Stimulated activated CD4-positive, alpha-beta T cell treated with anti-CD3 and anti-CD28 coated beads, Interleukin-2, amount 100 ng/mL, for 24 hours (primary cell): ENCODE measurements around the gene SRF.

Experiments
- DNase-seq, 2 donors: peaks; one replicate each; pipeline ENCODE4 v3.0.0-alpha.2; 2020

The SRF gene

DNA sequence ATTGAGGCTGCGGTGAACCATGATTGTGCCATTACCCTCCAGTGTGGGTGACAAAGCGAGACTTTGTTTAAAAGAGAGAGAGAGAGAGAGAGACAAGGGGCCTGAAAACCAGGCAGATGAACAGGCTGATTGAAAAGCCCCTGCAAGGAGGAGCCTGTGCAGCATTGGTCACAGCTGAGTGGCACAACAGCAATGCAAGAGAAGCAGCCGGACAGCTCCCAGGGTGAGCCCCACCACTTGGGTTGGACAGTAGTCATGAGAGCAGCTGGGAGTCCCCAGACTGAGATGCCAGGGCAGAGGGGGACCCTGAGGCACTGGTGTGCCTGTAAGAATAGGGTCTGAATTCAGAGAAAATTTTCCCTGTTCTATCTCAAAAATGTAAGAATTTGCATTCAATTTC is 48.0 kb downstream of the SRF start:
- no peak for DNase-seq

DNA sequence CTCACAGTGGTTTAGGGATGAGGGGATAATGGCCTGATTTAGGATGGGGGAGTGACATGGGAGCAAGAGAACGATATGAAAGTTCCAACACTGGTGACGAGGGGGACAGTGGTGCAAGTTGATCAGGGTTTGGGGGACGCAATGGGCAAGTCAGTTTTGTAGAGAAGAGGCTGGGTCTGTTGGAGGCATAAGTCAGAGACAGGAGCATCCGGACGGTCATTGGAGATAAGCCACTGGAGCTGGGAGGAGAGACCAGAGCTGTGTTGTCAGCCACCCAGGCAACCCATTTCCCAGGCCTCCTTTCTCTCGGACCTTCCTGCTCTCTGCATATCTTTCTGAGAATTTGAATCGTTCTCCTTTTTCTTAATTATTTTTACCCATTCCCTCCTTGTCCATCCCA is 48.7 kb downstream of the SRF start:
- no peak for DNase-seq

DNA sequence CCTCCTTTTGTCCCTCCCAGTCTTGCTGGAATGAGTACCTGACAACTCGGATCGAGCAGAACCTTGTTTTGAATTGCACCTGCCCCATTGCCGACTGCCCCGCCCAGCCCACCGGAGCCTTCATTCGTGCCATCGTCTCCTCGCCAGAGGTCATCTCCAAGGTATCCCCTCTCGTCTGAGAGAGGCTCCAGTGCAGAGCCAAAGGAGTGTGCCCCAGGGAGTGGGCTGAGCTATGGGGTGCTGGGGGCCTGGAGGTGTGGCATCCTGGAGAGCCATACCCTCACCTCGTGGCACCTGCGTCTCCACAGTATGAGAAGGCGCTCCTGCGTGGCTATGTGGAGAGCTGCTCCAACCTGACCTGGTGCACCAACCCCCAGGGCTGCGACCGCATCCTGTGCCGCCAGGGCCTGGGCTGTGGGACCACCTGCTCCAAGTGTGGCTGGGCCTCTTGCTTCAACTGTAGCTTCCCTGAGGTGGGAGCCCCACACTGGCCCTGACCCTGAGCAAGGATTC is 49.4 kb downstream of the SRF start:
- no peak for DNase-seq

DNA sequence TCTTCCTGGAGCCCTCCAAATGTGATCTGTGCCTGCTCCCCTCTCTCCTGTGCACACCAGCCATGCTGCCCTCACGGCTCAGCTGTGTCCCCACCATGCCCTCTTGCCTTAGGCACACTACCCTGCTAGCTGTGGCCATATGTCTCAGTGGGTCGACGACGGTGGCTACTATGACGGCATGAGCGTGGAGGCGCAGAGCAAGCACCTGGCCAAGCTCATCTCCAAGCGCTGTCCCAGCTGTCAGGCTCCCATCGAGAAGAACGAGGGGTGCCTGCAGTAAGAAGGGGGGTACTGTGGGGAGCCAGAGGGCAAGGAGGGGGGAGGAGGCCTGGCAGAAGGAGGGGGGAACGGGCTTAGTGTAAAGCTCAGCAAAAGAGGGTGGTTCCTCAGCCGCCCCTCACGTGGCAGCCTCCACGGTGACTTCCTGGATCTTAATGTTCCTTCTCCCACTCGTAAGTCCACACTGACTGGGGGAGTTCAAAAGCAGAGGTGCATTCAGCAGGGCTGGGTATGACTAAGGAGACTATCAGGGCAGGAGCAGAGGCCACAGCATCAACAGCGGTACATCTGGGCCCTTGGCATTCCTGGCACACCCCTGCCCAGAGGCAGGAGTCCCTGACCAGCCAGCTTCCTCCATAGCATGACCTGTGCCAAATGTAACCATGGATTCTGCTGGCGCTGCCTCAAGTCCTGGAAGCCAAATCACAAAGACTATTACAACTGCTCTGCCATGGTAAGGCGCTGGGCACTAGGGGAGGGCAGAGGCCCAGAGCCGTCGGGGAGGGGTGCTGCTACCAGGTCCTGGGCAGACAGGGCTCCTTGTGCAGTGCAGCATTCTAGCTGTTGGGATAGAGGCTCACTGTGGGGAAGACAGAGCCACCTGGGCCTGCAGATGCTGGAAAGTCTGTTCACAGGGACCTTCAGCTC is 50.2 kb downstream of the SRF start:
- DNase-seq: no peak

DNA sequence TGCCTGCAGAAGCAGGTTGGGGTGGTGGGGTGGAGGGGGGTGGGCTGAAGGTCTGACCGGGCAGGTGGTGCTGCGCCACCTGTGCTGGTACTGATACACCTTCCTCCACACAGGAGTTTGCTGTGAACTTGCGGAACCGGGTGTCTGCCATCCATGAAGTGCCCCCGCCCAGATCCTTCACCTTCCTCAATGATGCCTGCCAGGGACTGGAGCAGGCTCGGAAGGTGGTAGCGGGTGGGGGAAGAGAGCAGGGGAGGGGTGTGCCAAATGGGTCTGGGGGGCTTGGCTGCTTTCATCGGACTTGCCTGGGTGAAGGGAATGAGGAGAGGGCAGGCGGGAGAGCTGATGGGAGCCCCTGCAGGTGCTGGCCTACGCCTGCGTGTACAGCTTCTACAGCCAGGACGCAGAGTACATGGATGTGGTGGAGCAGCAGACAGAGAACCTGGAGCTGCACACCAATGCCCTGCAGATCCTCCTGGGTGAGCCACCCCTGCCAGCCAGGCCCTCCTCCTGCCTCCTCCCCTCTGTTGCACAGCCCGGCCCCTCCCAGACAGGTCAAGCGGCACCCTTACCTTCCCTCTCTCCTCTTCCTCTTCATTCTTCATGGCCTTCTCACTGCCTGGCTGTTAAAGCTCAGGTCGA is 51.5 kb downstream of the SRF start:
- DNase-seq: no peak

DNA sequence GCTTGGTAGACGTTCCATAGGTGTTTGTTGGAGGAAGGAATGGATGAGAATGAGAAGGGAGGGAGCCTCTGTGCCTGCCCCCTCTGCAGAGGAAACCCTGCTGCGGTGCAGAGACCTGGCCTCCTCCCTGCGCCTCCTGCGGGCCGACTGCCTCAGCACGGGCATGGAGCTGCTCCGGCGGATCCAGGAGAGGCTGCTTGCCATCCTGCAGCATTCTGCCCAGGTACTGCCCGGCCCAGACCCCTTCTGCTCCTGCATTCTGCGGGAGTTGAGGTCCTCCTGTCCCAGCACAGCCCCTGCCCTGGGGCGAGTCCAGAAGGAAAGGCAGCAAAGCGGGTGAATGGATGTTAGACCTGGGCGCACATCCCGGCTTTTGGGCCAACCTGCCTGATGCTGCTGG is 52.1 kb downstream of the SRF start:
- no peak for DNase-seq

DNA sequence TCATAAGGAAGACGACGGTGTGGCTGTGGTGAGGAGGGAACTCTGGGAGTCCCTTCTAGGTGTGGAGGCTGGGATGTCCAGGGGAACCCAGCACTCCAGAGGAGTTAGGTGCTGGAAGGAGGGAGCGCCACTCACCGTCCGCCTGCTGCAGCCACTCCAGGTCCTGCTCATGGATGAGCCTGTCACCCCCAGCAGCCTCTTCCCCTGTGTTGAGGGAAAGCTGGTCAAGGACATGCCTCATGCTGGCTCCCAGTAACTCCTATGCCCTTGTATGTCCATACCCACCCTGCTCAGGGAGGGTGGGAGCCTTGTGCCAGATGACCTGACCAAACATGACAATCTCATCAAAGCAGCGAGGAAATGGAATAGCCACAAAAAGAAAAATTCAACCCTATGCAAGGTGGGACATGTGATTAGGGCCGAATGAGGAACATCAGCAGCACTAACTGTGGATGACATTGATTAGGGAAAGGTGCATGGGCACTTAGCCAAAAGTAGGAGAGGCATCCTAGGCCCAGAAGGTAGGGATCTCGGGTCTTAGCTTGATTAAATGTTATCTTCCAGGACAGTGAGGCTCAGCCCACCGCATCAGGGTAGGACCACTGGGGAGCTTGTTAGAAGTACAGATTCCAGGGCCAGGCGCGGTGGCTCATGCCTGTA is 55.3 kb downstream of the SRF start:
- no peak for DNase-seq

DNA sequence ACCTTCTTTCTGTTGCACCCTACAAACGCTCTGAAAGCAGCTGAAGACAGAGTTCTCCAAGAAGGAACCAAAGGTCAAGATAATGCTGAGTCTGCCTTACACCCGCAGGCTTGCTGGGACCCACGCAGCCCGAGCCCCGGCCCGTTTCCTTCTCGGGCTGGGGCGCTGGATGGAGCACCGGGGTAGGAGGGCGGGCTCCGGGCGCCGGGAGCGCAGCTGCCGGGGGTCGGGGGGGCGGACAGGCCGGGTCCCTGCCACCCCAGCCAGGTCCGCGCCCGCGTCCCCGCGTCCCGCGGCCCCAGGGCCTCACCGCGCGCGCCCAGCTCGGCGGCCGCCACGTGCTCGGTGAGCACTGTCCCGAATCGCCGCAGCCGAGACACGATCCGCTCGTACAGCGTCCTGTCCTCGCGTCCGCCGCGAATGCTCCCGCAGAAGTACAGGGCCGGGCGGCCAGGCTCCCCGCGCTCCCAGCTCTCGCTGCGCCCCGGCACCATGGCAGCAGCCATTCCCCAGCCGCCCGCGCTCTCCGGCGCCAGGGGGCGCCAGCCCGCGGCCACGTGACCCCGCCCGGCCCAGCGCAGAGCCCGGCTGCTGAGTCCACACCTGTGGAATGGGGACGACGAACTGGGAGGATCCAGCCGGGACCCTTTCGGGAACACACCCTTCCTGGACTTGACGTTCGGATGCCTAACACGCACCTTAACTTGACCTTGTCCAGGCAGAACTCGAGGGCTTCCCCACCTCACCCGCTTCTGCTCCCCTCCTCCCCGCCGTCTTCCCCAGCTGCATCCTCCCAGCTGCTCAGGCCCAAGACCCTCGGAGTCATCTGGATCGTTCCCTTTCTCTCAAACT is 58.1 kb downstream of the SRF start, which contains the start of gene DNPH1:
TSS of gene DNPH1 (minus strand) at position 531 of the 852 bp plus-strand sequence. CDS start at position 506, 25 bp downstream.
- peak; percentile 83 to 86 for DNase-seq

DNA sequence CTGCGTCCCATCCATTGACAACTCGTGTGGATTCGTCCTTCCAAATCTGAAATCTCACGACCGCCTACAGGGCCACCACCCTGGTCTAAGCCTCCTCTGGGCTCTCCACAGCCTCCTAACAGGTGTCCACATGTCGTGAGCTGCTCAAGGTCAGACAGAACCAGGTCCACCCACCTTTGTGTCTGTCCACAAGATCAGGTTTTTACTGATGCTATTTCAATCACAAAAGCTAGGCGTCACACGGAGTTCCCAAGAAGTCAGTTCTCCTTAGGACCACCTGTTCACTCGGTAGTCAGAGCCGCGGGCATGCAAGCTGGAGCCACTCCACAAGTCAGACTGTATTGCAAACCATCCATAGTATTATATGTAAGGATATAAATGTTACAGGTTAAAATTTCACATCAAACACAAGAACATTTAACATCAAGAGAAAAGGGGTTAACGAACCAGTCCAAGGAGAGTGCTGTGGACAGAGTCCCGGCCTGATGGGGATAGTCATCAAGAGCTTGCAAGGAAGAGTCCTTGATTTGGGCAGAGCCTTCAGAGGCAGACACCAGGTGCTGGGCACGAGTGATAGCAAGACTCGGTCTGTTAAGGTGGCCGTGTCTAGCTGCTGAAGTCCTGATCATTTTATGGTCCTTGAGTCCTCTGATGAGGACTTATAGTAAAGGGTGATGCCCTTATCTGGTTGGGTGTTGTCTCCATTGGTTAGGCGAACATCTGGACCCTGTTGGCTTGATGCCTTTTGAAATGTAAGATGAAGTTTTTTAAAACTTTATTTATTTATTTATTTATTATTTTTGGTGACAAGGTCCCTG is 58.9 kb downstream of the SRF start:
- DNase-seq: no peak

DNA sequence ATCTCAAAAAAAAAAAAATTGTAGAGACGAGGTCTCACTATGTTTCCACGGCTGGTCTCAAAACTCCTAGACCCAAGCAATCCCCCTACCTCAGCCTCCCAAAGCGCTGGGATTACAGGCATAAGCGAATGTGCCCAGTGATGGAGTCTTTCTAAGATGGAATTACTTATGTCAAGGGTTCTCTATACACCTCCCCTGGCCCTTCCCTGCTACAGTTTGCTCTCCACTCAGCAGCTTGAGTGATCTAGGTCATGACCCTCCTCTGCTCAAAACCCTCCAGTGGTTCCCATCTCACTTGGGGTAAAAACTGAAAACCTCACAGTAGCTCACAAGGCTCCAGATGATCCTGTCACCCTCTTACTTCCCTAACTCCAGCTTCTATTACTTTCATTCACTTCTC is 60.0 kb downstream of the SRF start:
- no peak for DNase-seq
